ENCODE data around the gene ZFP2.
"Not testable (repeated sequence)": the region's sequence is repeated elsewhere in the genome, so short reads cannot be mapped to it uniquely, and the experiment has no call there.

The ZFP2 gene

GRCh38 chr5:178861627-178862026 lies 34.1 kb upstream of the ZFP2 start:
- DNase-seq (ENCODE audit: low read depth, low spot score), result no peak
- TF ChIP-seq, protein P1, sequence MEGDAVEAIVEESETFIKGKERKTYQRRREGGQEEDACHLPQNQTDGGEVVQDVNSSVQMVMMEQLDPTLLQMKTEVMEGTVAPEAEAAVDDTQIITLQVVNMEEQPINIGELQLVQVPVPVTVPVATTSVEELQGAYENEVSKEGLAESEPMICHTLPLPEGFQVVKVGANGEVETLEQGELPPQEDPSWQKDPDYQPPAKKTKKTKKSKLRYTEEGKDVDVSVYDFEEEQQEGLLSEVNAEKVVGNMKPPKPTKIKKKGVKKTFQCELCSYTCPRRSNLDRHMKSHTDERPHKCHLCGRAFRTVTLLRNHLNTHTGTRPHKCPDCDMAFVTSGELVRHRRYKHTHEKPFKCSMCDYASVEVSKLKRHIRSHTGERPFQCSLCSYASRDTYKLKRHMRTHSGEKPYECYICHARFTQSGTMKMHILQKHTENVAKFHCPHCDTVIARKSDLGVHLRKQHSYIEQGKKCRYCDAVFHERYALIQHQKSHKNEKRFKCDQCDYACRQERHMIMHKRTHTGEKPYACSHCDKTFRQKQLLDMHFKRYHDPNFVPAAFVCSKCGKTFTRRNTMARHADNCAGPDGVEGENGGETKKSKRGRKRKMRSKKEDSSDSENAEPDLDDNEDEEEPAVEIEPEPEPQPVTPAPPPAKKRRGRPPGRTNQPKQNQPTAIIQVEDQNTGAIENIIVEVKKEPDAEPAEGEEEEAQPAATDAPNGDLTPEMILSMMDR (IDR thresholded peaks at IDR 0.05; ENCODE audit: low read depth, low read length), result no peak
- in situ Hi-C loops (cut with HindIII; ENCODE audit: low sequenced_read_pairs), result no loop called here
- H3K4me3 ChIP-seq (ENCODE audit: low read depth, low read length), result no peak overlapping the region

DNA sequence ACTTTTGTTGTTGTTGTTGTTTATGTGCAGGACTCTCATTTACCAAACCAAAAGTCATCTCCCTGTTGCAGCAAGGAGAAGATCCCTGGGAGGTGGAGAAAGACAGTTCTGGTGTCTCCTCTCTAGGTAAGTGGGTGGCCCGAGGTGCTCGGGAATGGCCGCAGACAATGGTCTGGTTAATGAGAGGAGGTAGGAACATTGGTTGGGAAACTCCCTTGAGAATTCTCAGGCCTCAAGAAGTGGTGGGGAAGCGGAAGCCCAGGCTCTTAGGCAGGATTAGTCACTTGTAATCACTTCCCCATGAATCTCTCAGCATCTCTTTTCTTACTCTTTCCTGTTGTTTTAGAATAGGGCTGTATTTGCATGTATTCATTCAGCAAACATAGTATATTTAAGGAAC lies 28.8 kb upstream of the ZFP2 start:
- DNase-seq (ENCODE audit: low read depth, low spot score), result no peak
- H3K4me3 ChIP-seq (ENCODE audit: low read depth, low read length), result no peak overlapping the region
- in situ Hi-C loops (cut with HindIII; ENCODE audit: low sequenced_read_pairs), result no loop called here
- TF ChIP-seq, protein P1 (IDR thresholded peaks at IDR 0.05; ENCODE audit: low read depth, low read length), result no peak

- peak; percentile 31 for DNase-seq (ENCODE audit: low read depth, low spot score)
- in situ Hi-C loops (cut with HindIII; ENCODE audit: low sequenced_read_pairs), result no loop called here
- H3K4me3 ChIP-seq (ENCODE audit: low read depth, low read length), result no peak overlapping the region
- TF ChIP-seq, protein P1 (IDR thresholded peaks at IDR 0.05; ENCODE audit: low read depth, low read length), result no peak
These were observed 26.1 kb upstream of the ZFP2 start for GRCh38 chr5:178869577-178869976.

DNA sequence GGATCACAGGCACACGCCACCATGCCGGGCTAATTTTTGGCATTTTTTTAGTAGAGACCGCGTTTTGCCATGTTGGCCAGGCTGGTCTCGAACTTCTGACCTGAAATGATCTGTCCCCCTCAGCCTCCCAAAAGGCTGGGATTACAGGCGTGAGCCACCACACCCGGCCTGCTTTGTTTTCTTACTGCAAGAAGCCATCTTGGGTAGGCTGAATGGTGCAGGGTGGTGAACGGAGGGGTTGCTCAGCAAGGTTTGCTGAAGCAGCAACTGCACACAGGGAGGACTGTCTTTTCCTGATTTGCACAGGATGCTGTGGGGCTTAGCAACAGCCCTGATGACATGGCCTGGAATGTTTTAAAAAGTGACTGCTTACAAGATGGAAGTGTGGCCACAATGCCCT lies 25.3 kb upstream of the ZFP2 start:
- TF ChIP-seq, protein P1 (IDR thresholded peaks at IDR 0.05; ENCODE audit: low read depth, low read length), result no peak
- in situ Hi-C loops (cut with HindIII; ENCODE audit: low sequenced_read_pairs), result no loop called here
- H3K4me3 ChIP-seq (ENCODE audit: low read depth, low read length), result no peak overlapping the region
- DNase-seq (ENCODE audit: low read depth, low spot score), result no peak

DNA sequence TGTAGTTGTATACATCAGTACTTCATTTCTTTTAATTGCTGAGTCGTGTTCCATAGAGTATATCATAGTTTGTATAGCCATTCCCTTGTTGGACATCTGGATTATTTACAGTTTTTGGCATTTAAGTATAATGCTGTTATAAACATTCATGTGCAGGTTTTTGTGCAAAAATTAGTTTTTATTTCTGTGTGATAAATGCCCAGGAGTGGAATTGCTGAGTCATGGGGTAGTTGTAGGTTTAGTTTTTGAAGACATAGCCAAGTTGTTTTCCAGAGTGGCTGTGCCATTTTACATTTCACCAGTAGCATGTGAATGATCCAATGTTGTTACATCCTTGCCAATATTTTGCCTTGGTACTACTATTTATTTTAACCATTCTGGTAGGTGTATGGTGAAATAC lies 23.4 kb upstream of the ZFP2 start:
- TF ChIP-seq, protein P1 (IDR thresholded peaks at IDR 0.05; ENCODE audit: low read depth, low read length), result no peak
- in situ Hi-C loops (cut with HindIII; ENCODE audit: low sequenced_read_pairs), result no loop called here
- H3K4me3 ChIP-seq (ENCODE audit: low read depth, low read length), result no peak overlapping the region
- no peak for DNase-seq (ENCODE audit: low read depth, low spot score)

DNA sequence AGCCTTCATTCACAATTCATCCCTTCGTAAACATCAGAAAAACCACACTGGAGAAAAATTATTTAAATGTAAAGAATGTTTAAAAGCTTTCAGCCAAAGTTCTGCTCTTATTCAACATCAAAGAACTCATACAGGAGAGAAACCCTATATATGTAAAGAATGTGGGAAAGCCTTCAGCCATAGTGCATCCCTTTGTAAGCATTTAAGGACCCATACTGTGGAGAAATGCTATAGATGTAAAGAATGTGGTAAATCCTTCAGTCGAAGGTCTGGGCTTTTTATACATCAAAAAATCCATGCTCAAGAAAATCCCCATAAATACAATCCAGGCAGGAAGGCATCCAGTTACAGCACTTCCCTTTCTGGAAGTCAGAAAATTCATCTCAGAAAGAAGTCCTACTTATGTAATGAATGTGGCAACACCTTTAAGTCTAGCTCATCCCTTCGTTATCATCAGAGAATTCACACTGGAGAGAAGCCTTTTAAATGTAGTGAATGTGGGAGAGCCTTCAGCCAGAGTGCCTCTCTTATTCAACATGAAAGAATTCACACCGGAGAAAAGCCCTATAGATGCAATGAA lies 12.5 kb upstream of the ZFP2 start:
- peak; percentile 6 for DNase-seq (ENCODE audit: low read depth, low spot score)
- H3K4me3 ChIP-seq (ENCODE audit: low read depth, low read length); in situ Hi-C loops (cut with HindIII; ENCODE audit: low sequenced_read_pairs): not testable (repeated sequence)

DNA sequence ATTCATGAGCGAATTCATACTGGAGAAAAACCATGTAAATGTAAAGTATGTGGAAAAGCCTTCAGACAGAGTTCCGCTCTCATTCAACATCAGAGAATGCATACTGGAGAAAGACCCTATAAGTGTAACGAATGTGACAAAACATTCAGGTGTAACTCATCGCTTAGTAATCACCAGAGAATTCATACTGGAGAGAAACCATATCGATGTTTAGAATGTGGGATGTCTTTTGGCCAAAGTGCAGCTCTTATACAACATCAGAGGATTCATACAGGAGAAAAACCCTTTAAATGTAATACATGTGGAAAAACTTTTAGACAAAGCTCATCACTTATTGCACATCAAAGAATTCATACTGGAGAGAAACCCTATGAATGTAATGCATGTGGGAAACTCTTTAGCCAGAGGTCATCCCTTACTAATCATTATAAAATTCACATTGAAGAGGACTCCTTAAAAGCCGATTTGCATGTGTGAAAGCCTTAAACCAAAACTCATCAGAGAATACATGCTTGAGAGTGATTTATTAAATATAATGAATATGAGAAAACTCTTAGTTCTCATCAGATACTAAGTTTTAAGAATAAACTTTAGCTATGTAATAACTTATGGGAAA lies 11.8 kb upstream of the ZFP2 start:
- in situ Hi-C loops (cut with HindIII; ENCODE audit: low sequenced_read_pairs), result no loop called here
- TF ChIP-seq, protein P1 (IDR thresholded peaks at IDR 0.05; ENCODE audit: low read depth, low read length), result no peak
- no peak overlapping the region for H3K4me3 ChIP-seq (ENCODE audit: low read depth, low read length)
- no peak for DNase-seq (ENCODE audit: low read depth, low spot score)

All from astrocyte of the spinal cord (primary cell).